HG03066 (cell line): ENCODE data around the gene ARHGAP10.
A peak's percentile ranks its signal among the peaks of the same experiment; 100 is the strongest.

Experiments
- ATAC-seq: cut with Tn5 transposase; IDR thresholded peaks from one replicate; pipeline ENCODE4 v1.9.1; 2021; ENCODE audit warnings: low read depth; ENCODE audit not compliant: unreplicated experiment

Gene ARHGAP10

DNA sequence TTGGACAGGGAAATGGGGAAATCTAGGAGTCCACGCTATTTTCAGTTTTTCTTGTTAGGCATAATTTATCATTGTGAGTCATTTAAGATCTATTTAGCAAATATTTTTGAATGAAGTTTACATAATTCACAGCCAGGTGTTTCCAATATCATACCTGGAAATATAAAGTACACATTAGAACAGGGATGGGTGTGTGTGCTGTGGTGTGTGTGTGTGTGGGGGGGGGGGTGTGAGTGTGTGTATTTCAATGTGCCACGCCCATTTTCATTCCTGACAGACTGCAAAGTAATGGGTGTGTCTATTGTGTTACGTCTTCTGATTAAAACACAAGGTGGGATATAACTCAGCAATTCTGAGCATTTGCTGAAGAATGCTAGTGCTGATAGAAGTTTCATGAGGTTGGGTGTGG is 33.2 kb downstream of the ARHGAP10 start:
- ATAC-seq = no peak

DNA sequence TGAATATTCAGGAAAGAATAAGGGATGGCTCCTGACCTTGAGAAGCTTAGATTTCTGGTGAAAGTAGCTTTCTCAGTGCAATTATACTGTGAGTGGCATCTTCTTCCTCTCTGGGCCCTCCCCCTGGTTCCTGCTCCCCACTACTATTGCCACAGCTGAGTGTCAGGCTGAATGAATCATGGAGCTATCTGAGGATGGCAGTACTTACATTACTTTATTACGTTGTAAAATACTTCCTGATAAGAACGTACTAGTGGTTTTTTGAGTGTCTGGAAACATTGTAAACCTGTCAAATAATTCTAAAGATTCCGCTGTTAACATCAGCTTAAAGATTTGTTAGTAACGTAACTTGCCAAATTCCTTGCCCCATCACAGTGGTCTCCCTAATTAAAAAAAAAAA is 36.2 kb downstream of the ARHGAP10 start:
- ATAC-seq = no peak

DNA sequence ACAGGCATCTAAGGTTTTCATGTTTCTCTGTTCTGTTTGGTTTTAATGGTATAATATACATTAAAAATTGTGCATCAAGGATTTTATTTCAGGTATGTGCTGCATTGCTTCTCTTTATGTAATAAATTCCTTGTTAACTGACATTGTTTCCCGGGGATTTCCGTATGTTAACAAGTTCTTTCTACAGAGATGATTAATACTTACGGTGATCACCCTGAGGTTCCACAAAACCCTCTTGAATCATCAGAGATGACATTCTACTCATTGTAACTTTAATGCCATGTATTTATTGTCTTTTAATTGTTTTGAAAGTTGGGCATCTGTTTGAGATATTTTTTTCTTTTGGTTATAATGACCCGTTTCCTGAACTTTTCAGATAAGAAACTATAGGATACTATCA is 37.5 kb downstream of the ARHGAP10 start:
- no peak for ATAC-seq

DNA sequence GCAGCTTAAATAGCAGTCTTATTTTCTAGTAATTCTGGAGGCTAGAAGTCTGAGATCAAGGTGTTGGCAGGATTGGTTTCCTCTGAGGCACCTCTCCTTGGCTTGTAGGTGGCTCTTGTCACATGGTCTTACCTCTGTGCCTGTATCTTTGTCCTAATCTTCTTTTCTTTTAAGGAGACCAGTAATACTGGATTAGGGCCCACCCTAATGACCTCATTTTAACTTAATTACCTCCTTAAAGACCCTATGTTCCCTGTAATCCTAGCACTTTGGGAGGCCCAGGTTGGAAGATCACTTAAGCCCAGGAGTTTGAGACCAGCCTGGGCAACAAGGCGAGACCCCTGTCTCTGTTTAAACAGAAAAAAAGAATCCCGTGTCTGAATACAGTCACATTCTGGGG is 38.9 kb downstream of the ARHGAP10 start:
- ATAC-seq = no peak

DNA sequence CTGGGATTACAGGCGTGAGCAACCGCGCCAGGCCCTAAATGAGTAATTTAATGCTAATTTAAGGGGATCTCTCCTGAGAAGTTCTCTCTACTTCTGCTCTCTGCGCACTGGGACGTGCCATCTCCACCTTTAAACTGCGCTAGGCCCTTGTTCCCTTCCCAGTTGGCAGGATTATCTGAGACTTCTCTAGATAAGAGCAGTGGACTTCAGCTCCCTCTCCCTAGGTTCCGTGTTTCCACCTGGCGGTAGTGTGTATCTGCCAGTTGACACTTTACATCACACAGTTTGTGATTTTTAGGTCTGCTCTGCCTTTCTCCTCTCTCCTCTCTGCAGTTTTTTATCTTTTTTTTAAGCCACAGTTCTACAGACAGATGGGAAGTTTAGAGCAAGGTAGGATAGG is 40.2 kb downstream of the ARHGAP10 start:
- no peak for ATAC-seq

DNA sequence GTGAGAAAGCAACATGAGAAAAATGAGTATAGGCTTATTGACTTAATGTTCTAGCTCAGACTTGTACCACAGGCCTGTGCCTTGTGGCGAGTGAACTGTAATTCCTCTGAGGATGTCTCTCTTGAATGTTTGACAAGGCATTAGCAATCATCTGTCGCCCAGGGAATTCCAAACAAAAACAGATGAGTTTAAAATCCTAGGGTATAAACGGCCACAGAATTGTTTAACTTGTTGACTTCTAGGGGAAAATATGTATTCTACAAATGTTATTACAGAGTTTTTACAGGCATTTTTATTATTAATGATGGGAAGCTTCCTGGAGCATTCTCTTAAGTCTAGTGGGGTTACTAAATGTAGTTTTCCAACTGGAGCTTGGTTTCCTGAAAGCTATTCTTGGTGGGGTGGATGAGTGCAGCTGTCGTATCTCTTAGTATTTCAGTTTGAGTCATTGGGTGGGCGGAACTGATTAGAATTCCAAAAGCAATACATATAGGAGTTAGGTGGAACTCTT is 40.6 kb downstream of the ARHGAP10 start:
- ATAC-seq = no peak

DNA sequence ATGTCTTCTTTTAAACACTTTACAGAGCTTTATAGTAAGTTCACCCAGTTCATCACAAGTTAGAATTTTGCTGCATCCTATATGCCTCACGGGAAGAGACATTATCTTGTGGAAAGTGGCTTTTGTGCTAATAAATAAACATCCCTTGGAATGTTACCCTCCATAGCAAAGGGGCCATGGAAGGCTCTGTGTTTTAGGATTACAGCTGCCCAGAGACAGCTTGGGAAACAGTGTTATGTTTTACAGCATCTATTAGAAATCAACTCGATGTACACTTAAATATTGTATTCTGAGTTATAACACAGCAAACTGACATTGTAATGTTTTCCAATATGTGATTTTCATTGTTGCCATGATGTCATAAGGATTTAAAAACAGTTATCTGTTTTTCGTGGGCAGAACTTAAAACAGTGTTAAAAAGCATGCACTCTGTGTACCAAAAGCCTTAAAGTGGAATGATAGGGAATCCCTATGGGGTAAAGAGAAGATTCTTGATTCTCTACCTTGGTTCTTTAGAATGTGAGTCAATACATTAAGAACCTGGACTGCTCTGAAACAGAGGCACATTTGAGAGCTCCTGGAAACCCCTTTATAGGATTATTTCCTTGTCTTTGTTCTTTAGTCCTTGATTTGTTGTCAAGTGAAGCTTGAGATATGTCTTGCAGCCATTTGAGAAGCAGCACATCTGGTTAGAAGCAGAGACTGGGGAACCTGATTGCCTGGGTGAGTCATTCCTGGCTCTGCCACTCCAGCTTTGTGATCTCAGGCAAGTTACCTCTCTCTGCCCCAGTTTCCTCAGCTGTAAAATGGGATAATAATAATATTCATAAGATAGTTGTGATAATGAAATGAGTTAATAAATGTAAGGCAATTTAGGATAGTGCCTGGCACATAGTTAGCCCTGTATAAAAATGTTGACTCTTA is 41.6 kb downstream of the ARHGAP10 start:
- no peak for ATAC-seq

DNA sequence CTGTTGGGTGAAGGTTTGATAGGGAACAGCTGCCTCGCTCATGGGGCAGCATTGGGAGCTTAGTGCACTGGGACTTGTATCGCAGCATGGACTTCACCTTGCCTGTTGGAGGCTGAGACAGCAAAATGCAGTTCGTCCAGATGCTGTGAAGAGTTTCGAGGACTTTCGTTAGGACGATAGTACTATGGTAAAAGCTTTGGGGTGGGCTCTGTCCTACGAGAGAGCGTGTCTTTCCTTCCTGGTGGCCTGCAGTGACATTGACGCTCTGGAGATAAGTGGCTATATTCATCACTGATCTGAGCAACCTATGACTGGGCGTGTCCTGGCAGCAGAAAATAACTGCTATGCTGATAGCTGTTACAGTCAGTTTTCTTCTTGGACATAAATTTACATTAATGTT is 44.8 kb downstream of the ARHGAP10 start:
- ATAC-seq = no peak

DNA sequence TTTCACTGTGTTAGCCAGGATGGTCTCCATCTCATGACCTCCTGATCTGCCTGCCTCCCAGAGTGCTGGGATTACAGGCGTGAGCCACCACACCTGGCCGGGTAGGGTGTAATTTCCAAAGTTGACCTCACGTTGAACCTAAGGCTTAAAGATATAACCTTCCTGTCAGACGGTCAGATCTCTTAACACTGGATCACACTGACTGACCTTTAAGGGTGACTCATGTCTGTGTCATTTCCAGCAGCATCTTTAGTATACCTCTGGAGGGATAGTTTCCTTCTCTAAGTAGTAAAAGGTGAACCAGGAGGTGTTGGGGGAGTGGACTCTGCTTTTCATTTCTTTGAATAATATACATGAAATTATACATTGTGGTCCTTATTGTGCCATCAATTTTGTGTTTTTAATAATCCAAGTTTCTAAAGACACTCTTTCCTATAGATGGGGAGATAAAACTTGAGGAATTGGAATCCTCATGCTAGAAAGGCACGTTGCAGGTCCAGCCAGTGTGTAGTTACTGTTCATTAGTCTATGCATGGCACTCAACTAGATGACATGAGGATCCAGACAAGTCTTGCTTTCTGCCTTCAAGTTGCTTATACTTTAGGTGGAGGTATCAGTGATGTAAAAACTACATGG is 45.7 kb downstream of the ARHGAP10 start:
- ATAC-seq = no peak

DNA sequence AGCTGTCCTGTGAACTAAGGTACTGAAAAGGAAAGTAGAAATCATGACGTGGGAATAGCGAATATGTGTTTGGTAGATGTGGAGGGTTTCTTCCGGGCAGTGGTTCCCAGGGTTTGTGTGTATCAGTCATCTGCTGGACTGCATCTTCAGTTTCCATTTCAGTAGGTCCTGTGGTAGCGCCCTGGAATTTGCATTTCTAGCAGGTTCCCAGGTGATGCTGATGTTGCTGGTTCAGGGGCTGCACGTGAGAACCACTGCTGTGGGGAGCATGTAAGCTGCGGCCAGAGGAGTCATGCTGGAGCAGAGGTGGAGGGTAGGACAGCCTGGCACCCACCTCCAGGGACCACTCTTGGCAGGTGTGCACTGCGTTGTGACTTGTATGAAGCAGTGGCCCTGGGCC is 47.1 kb downstream of the ARHGAP10 start:
- peak; percentile 74 for ATAC-seq

DNA sequence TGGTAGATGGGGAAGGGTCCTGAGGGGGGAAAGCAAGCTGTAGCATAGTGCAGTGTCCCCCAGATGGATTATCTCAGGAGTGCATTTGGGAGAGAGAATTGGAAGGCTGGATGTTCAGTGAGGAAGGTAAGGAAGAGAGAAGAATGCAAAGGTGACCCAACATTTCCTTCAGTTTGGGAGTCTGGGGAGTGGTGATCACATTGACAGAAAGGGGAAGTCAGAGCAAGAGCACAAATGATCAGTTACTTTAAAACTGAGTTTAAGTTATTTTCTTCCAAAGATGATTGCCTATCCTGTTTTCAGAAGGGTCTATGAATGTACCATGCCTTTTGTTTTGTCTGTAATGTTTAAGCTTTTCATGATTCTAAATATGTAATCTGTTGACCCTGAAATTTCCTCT is 47.6 kb downstream of the ARHGAP10 start:
- ATAC-seq = no peak

DNA sequence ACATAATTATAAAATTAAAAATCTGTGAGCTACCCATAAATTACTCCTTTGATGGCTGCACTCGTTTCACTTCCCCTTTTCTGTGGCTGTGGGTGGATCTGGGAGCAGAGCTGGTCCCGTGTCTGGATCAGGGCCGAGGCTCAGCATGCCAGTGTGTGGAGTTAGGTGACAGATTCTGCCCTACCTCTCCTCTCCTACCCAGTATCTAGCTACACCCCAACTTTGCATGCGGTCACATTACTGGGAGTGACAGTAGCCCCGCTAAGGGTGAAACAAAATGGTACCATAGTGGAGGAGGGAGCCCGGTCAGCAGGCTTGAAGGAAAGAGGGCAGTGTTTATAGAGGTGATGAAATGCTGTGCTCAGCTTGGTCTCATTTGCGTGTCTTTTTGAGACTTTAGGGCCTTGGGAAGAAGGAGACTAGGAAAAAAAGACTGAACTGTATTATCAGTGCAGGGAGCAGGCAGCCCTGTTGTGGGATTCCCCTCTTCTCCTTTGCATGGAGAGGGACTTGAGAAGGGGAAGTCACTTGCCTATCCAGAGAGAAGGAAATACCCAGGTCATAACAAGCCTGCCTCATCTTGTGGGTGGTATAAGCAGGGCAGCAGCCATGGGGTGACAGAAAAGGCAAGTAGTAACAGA is 48.4 kb downstream of the ARHGAP10 start:
- peak; percentile 57 for ATAC-seq

DNA sequence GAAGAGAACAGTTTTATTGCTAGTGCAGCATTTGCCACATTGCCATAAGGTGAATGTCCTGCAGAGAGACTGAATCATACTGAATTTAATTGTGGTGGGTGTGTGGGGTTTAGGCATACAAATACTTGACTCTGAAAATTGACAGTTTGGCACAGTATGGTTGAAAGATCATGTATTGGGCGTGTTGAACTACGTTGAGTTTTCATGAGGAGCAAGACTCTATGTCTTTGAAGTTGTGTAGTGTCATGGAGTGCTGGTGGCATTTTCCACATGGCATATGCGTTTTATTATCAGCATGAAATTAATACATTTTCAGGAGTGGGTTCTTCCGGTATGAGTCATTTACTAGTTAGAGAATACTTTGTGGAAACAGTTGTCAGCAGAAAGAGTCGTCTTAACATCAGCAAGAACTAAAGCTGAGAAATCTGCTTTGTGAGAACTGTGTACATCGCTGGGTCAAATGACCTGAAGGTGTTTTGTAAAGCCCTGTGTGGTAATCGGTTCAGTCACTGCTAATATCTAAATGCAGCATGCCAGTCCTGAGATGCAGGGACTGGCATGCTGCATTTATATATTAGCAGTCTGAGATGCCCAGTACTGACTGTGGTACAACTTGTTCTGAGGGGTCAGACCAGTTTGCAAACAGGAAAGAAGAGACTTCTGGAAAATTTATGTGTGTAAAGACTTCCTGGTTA is 50.3 kb downstream of the ARHGAP10 start:
- no peak for ATAC-seq

DNA sequence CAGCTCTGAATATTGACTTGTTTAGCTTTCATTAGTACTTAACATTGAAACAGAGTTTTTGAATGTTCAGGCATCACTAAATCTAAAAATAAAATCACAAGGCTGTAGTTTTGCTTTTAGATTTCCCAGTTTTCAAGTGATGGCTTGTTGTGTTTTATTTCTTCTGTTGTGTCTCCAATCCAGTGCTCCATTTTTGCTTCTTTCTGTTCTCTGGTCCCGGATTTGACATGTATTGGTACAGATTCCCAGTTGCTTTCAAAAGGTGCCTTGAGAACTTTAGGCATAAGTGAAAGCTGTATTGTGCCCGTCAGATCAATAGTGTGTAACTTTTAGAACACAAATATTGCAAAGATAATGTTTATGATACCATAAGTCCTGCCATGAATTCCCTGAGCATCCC is 53.2 kb downstream of the ARHGAP10 start:
- ATAC-seq = no peak

DNA sequence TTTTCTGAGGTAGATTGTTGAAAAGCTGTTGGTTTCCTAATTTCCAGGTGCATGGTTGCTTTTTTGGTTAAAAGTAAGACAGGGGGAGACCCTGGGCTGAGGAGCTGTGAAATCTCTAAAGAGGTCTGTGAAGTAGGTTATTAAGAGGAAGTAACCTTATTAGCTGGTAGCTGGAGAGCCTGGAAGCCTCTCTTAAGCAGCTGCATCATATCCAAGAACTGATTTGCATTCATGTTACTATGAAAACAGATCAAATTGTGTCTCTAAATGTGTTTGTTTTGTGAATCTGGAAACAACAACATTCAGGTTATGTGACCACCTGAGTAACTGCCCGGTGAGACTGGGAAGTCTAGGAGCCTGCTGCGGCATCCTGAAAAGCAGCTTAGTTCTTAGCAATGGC is 54.1 kb downstream of the ARHGAP10 start:
- ATAC-seq = peak; percentile 84

DNA sequence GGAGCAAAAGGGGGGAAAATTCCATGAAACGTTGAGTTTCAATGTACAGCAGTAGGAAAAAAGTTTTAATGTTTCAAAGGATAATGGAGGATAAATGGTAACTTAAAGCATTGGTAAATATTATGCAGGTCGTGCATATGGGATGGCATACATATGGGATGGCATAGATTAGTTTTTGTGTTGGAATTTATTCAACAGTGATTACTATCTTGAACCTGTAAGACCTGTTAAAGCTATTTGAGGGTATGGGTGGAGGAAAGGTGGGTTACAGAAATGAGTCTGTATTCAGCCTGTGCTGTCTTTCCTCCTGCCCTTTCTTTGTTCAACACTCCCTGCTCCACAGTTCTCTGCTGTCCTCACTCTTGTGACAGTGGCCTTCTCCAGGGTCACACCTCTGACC is 54.6 kb downstream of the ARHGAP10 start:
- no peak for ATAC-seq

DNA sequence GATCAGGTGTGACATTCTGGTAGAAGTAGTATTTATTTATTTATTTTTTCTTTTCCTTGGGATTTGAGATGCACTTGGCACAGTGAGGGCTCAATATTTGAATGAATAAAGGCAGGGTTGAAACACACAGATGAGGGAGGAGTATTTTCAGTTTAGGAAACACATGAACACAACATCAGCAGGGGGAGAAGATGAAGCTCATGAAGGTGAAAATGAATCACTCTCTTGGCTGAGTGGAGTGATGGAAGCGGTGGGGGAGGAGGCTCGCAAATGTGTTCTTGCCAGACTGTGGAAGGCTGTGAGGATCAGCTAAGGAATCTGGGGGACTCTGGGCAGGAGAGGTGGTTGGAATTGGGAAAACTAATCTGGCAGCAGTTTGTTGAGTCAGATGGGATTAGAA is 55.3 kb downstream of the ARHGAP10 start:
- ATAC-seq = no peak

DNA sequence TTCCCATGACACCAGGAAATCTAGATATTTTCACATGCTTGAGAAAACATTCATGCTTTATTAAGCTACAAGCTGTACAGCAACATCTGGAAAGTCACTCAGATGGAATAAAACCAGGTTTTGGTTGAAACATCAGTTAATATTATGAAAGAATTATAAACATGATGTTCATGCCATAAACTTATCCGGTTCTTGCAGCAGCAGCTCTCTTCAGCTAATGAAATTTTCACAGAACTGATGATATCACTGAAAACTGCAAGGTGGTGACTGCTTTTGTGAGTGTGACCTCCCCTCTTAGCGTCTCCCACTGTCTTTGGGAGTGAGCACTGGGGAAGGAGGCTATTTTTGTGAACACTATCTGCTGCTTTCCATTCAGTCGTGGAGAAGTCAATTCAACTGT is 56.9 kb downstream of the ARHGAP10 start:
- ATAC-seq = no peak

DNA sequence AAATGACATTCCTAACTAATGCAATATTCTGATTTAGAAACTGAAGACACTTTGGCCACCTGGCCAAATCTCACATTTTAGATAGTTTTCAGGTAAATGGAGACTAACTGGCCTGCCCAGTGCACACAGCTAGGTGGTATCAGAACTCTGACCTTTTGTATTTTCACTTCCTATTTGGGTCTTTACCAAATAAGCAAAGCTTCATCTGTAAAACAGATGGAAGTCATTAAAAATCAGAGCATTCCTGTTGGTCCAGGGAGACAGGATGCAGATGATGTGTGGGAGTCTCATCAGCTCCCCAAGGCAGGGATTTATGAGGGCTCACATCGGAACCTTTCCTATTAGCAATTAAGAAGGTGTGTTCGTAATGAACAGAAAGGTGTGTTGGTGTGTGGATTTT is 57.7 kb downstream of the ARHGAP10 start:
- ATAC-seq = no peak

DNA sequence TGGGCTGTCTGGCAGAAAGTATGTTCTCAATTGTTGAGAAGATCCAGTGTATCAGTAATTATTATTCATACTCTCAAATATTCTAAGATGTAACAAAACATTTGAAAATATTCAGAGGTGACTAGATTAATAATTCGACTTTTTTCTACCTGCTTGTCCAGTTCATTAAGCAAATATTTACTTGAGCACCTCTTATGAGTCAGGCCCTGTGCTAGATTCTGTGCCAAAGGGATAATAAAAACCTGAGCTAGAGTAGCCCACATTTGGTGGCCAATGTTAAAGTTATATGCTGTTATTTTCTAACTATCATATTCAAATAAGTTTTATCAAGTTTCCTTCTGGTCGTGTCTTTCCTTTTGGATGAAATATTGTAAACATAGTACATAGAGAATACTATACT is 58.5 kb downstream of the ARHGAP10 start:
- ATAC-seq = no peak

DNA sequence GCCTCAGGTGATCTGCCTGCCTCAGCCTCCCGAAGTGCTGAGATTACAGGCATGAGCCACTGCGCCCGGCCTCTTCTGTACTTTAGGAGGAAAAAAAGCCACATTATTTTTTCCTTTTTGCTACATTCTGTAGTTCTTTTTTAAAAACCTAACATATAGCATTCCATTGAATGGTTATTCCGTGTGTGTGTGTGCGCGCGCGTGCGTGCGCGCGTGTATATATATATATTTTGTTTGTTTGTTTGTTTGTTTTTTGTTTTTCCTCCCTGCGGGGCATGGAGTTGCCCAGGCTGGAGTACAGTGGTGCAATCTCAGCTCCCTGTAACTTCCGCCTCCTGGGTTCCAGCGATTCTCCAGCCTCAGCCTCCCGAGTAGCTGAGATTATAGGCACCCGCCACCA is 59.5 kb downstream of the ARHGAP10 start:
- ATAC-seq = no peak
